Raji (cell line): ENCODE data around the gene KRT40.

Experiments used
- POLR2A ChIP-seq: IDR thresholded peaks from 2 replicates; pipeline ENCODE4 v1.6.1; 2011; ENCODE audit warnings: low read depth, low read length, control low read depth; ENCODE audit not compliant: insufficient read depth

Gene KRT40

GRCh38 chr17:40942553-40942952, 41.6 kb downstream of the KRT40 start:
- TF ChIP-seq POLR2A, result no peak

- TF ChIP-seq POLR2A, result no peak
These were observed 43.9 kb downstream of the KRT40 start for GRCh38 chr17:40940266-40940665.

GRCh38 chr17:40938981-40939380, 45.1 kb downstream of the KRT40 start:
- no peak for TF ChIP-seq POLR2A

- TF ChIP-seq POLR2A, result no peak
These were observed 46.7 kb downstream of the KRT40 start, which contains the start of gene KRT23 for GRCh38 chr17:40937384-40937819. Gene KRT23, minus strand, starts transcription at chr17:40937646. Its CDS starts 1,043 bp downstream, at chr17:40936603.

- TF ChIP-seq POLR2A, result no peak
These were observed 47.1 kb downstream of the KRT40 start for GRCh38 chr17:40936976-40937375.

GRCh38 chr17:40936437-40936971, 47.6 kb downstream of the KRT40 start:
- no peak for TF ChIP-seq POLR2A

- no peak for TF ChIP-seq POLR2A
These were observed 48.5 kb downstream of the KRT40 start for GRCh38 chr17:40935624-40936023.

GRCh38 chr17:40932608-40933007, 51.5 kb downstream of the KRT40 start:
- no peak for TF ChIP-seq POLR2A

- TF ChIP-seq POLR2A, result no peak
These were observed 52.8 kb downstream of the KRT40 start for GRCh38 chr17:40931311-40931710.
